ENCODE measurements around the gene SRP54. TPM values are rescaled to one million over a fixed set of nuclear protein-coding genes. Genes with fewer than 3 reads are reported as not detected.
A peak's percentile ranks its signal among the peaks of the same experiment; 100 is the strongest.
"Not testable (repeated sequence)": the region's sequence is repeated elsewhere in the genome, so short reads cannot be mapped to it uniquely, and the experiment has no call there.

The SRP54 gene
- 93.5 and 106 TPM in 2 replicates for total RNA-seq (2014; rRNA removed; shearing (Covaris generic))

- DNase-seq, result peak; percentile 99
- no peaks in the 10 kb centered on the region for H3K9me3 ChIP-seq (replicated peaks)
- peak within 1 kb of the TSS; percentile 89 for H3K27ac ChIP-seq
- H3K36me3 ChIP-seq, result no peaks in the 10 kb centered on the region
- H3K4me3 ChIP-seq, result peak within 1 kb of the TSS; percentile 71
- no peaks in the 10 kb centered on the region for H3K27me3 ChIP-seq
- H3K4me1 ChIP-seq, result peaks cover 4% of the 10 kb centered on the region; the same call in 1 of the 2 replicates
These were observed at the start of gene SRP54 for GRCh38 chr14:34982421-34983147. SRP54 (plus strand) TSS chr14:34982992; CDS start chr14:34996710, 13,718 bp downstream.

- Histone ChIP-seq H3K27me3 (no peaks in the 10 kb centered on the region), H3K9me3 (replicated peaks) (no peaks in the 10 kb centered on the region), H3K4me1 (no peaks in the 10 kb centered on the region), H3K36me3 (no peaks in the 10 kb centered on the region), H3K4me3 (no peak overlapping the region), H3K27ac (no peak overlapping the region)
- no peak for DNase-seq
These were observed 49.5 kb upstream of the SRP54 start for GRCh38 chr14:34933301-34933700.

- Histone ChIP-seq H3K9me3 (replicated peaks) (no peaks in the 10 kb centered on the region), H3K4me1 (no peaks in the 10 kb centered on the region), H3K27me3 (no peaks in the 10 kb centered on the region), H3K4me3 (no peak overlapping the region), H3K27ac (no peak overlapping the region), H3K36me3 (no peaks in the 10 kb centered on the region)
- no peak for DNase-seq
These were observed 47.3 kb upstream of the SRP54 start for GRCh38 chr14:34935488-34935887.

GRCh38 chr14:34937442-34937841, 45.4 kb upstream of the SRP54 start:
- H3K9me3 ChIP-seq (replicated peaks), result no peaks in the 10 kb centered on the region
- H3K27me3 ChIP-seq, result no peaks in the 10 kb centered on the region
- no peaks in the 10 kb centered on the region for H3K36me3 ChIP-seq
- DNase-seq, result no peak
- no peaks in the 10 kb centered on the region for H3K4me1 ChIP-seq
- H3K4me3 ChIP-seq, result no peak overlapping the region
- no peak overlapping the region for H3K27ac ChIP-seq

- no peaks in the 10 kb centered on the region for H3K27me3 ChIP-seq
- H3K9me3 ChIP-seq (replicated peaks), result no peaks in the 10 kb centered on the region
- H3K4me1 ChIP-seq, result no peaks in the 10 kb centered on the region
- H3K27ac ChIP-seq, result no peak overlapping the region
- DNase-seq, result no peak
- H3K4me3 ChIP-seq, result no peak overlapping the region
- H3K36me3 ChIP-seq, result no peaks in the 10 kb centered on the region
These were observed 44.9 kb upstream of the SRP54 start for GRCh38 chr14:34937876-34938275.

GRCh38 chr14:34943506-34943905, 39.3 kb upstream of the SRP54 start:
- Histone ChIP-seq H3K4me3 (no peak overlapping the region), H3K36me3 (no peaks in the 10 kb centered on the region), H3K9me3 (replicated peaks) (no peaks in the 10 kb centered on the region), H3K27ac (no peak overlapping the region), H3K27me3 (no peaks in the 10 kb centered on the region), H3K4me1 (no peaks in the 10 kb centered on the region)
- no peak for DNase-seq

GRCh38 chr14:34944744-34945143, 38.0 kb upstream of the SRP54 start:
- H3K36me3 ChIP-seq, result no peaks in the 10 kb centered on the region
- no peaks in the 10 kb centered on the region for H3K27me3 ChIP-seq
- H3K4me3 ChIP-seq, result no peak overlapping the region
- no peaks in the 10 kb centered on the region for H3K4me1 ChIP-seq
- H3K9me3 ChIP-seq (replicated peaks), result no peaks in the 10 kb centered on the region
- no peak for DNase-seq
- no peak overlapping the region for H3K27ac ChIP-seq

GRCh38 chr14:34946699-34947098, 36.1 kb upstream of the SRP54 start:
- H3K36me3 ChIP-seq, result no peaks in the 10 kb centered on the region
- no peak for DNase-seq

GRCh38 chr14:34951286-34951685, 31.5 kb upstream of the SRP54 start:
- H3K4me3 ChIP-seq, result no peak overlapping the region
- DNase-seq, result no peak
- H3K9me3 ChIP-seq (replicated peaks), result no peaks in the 10 kb centered on the region
- no peaks in the 10 kb centered on the region for H3K4me1 ChIP-seq
- no peaks in the 10 kb centered on the region for H3K36me3 ChIP-seq
- H3K27ac ChIP-seq, result no peak overlapping the region
- H3K27me3 ChIP-seq, result no peaks in the 10 kb centered on the region

More at GRCh38 chr14:34946699-34947098, 36.1 kb upstream of the SRP54 start:
- Histone ChIP-seq H3K4me3 (no peak overlapping the region), H3K4me1 (no peaks in the 10 kb centered on the region), H3K27me3 (no peaks in the 10 kb centered on the region), H3K27ac (no peak overlapping the region), H3K9me3 (replicated peaks) (no peaks in the 10 kb centered on the region)

- Histone ChIP-seq H3K27me3 (no peaks in the 10 kb centered on the region), H3K27ac (no peak overlapping the region), H3K4me3 (no peak overlapping the region), H3K36me3 (no peaks in the 10 kb centered on the region), H3K4me1 (no peaks in the 10 kb centered on the region), H3K9me3 (replicated peaks) (no peaks in the 10 kb centered on the region)
- DNase-seq, result no peak
These were observed 25.9 kb upstream of the SRP54 start for GRCh38 chr14:34956931-34957330.

- Histone ChIP-seq H3K4me3 (no peak overlapping the region), H3K27ac (no peak overlapping the region)
These were observed 25.0 kb upstream of the SRP54 start for GRCh38 chr14:34957771-34958286.

GRCh38 chr14:34962106-34962505, 20.7 kb upstream of the SRP54 start:
- H3K36me3 ChIP-seq; H3K9me3 ChIP-seq (replicated peaks); DNase-seq; H3K27me3 ChIP-seq; H3K27ac ChIP-seq; H3K4me1 ChIP-seq; H3K4me3 ChIP-seq: not testable (repeated sequence)

More at GRCh38 chr14:34957771-34958286, 25.0 kb upstream of the SRP54 start:
- Histone ChIP-seq H3K36me3 (no peaks in the 10 kb centered on the region), H3K27me3 (no peaks in the 10 kb centered on the region), H3K9me3 (replicated peaks) (no peaks in the 10 kb centered on the region), H3K4me1 (no peaks in the 10 kb centered on the region)
- no peak for DNase-seq

- DNase-seq, result no peak
- Histone ChIP-seq H3K36me3 (peaks cover 7% of the 10 kb centered on the region; the same call in 1 of the 2 replicates), H3K4me1 (no peaks in the 10 kb centered on the region), H3K4me3 (no peak overlapping the region), H3K9me3 (replicated peaks) (no peaks in the 10 kb centered on the region), H3K27ac (no peak overlapping the region), H3K27me3 (no peaks in the 10 kb centered on the region)
These were observed 17.6 kb upstream of the SRP54 start for GRCh38 chr14:34964977-34965764.

- H3K9me3 ChIP-seq (replicated peaks), result no peaks in the 10 kb centered on the region
These were observed 16.9 kb upstream of the SRP54 start for GRCh38 chr14:34965912-34966311.

GRCh38 chr14:34966413-34966812, 16.4 kb upstream of the SRP54 start:
- Histone ChIP-seq H3K36me3 (peaks cover 7% of the 10 kb centered on the region; the same call in 1 of the 2 replicates), H3K27ac (no peak overlapping the region), H3K4me3 (no peak overlapping the region), H3K27me3 (no peaks in the 10 kb centered on the region), H3K9me3 (replicated peaks) (no peaks in the 10 kb centered on the region), H3K4me1 (no peaks in the 10 kb centered on the region)
- DNase-seq, result no peak

More at GRCh38 chr14:34965912-34966311, 16.9 kb upstream of the SRP54 start:
- H3K4me1 ChIP-seq, result no peaks in the 10 kb centered on the region
- no peak for DNase-seq
- no peak overlapping the region for H3K4me3 ChIP-seq
- H3K27ac ChIP-seq, result no peak overlapping the region
- H3K27me3 ChIP-seq, result no peaks in the 10 kb centered on the region
- peaks cover 7% of the 10 kb centered on the region; the same call in 1 of the 2 replicates for H3K36me3 ChIP-seq
